HepG2 (cell line): ENCODE data around the gene SLC35G2. TPM values are rescaled to one million over a fixed set of nuclear protein-coding genes. Genes with fewer than 3 reads are reported as not detected.
A peak's percentile ranks its signal among the peaks of the same experiment; 100 is the strongest.

Source experiments
- DNMT3B ChIP-seq: conservative IDR thresholded peaks from 2 replicates; pipeline ENCODE4 v1.6.1; 2016; ENCODE audit warnings: missing biosample characterization, control low read depth
- EP300 ChIP-seq, 3 experiments: sonication (generic) in 1 of 3; formaldehyde crosslinking in 1 of 3; IDR thresholded peaks; 2 replicates each; pipeline versions ENCODE4 v1.5.1 to v1.6.1; 2011 to 2020; ENCODE audit warnings: low read depth in 2 of 3, low read length in 2 of 3, borderline replicate concordance in 1 of 3, improper control_type of control experiment in 1 of 3, mild to moderate bottlenecking in 1 of 3, missing genetic modification reagents in 1 of 3, moderate library complexity in 1 of 3
- ETV5 ChIP-seq: IDR thresholded peaks from 2 replicates; pipeline ENCODE4 v1.6.1; 2018; ENCODE audit warnings: missing biosample characterization, missing genetic modification reagents, inconsistent platforms, borderline replicate concordance
- HMG20B ChIP-seq: conservative IDR thresholded peaks from 2 replicates; pipeline ENCODE4 v1.6.1; 2016; ENCODE audit warnings: missing genetic modification reagents, missing compliant biosample characterization
- HMGA1 ChIP-seq: sonication (generic); formaldehyde crosslinking; conservative IDR thresholded peaks from 2 replicates; pipeline ENCODE4 v1.4.0; 2020; ENCODE audit warnings: missing genetic modification reagents
- RNF219 ChIP-seq: sonication (generic); formaldehyde crosslinking; IDR thresholded peaks from 2 replicates; pipeline ENCODE4 v1.5.0; 2020; ENCODE audit warnings: mild to moderate bottlenecking, missing genetic modification reagents
- SP1 ChIP-seq, 2 experiments: fragments of 450-650 bp in 1 of 2; sonication (generic) in 1 of 2; formaldehyde crosslinking in 1 of 2; IDR thresholded peaks; 2 replicates each; pipeline versions ENCODE4 v1.4.0 to v1.6.1; 2016 to 2020; ENCODE audit warnings: missing genetic modification reagents in 1 of 2
- TGIF2 ChIP-seq: IDR thresholded peaks from 2 replicates; pipeline ENCODE4 v1.6.1; 2016; ENCODE audit warnings: control low read depth, missing compliant biosample characterization
- ZBTB7B ChIP-seq: sonication (generic); formaldehyde crosslinking; IDR thresholded peaks from 2 replicates; pipeline ENCODE4 v1.4.0; 2020; ENCODE audit warnings: missing genetic modification reagents
- ZKSCAN5 ChIP-seq: sonication (generic); formaldehyde crosslinking; IDR thresholded peaks from 2 replicates; pipeline ENCODE4 v1.5.1; 2020; ENCODE audit warnings: mild to moderate bottlenecking, missing genetic modification reagents
- ZNF101 ChIP-seq: sonication (generic); formaldehyde crosslinking; IDR thresholded peaks from 2 replicates; pipeline ENCODE4 v1.4.0; 2020; ENCODE audit warnings: mild to moderate bottlenecking, low read depth, missing genetic modification reagents, borderline replicate concordance
- ZNF143 ChIP-seq: sonication (generic); formaldehyde crosslinking; IDR thresholded peaks from 2 replicates; pipeline ENCODE4 v1.4.0; 2020; ENCODE audit warnings: missing genetic modification reagents
- ZNF34 ChIP-seq: sonication (generic); formaldehyde crosslinking; IDR thresholded peaks from 2 replicates; pipeline ENCODE4 v1.4.0; 2020; ENCODE audit warnings: mild to moderate bottlenecking, missing genetic modification reagents, borderline replicate concordance
- ZNF572 ChIP-seq: sonication (generic); formaldehyde crosslinking; IDR thresholded peaks from 2 replicates; pipeline ENCODE4 v1.5.1; 2020; ENCODE audit warnings: mild to moderate bottlenecking, missing genetic modification reagents
- ZNF609 ChIP-seq: sonication (generic); formaldehyde crosslinking; IDR thresholded peaks from 2 replicates; pipeline ENCODE4 v1.4.0; 2020; ENCODE audit warnings: mild to moderate bottlenecking, missing genetic modification reagents, borderline replicate concordance
- ZNF850 ChIP-seq: sonication (generic); formaldehyde crosslinking; conservative IDR thresholded peaks from 2 replicates; pipeline ENCODE4 v1.9.0; 2021; ENCODE audit warnings: mild to moderate bottlenecking, missing genetic modification reagents
- ZNF878 ChIP-seq: sonication (generic); formaldehyde crosslinking; IDR thresholded peaks from 2 replicates; pipeline ENCODE4 v1.8.1; 2023; ENCODE audit warnings: mild to moderate bottlenecking, missing genetic modification reagents, moderate library complexity
- polyA plus RNA-seq, 8 experiments: library from polyadenylated mRNA; depleted of rRNA in 3 of 8; stranded (reverse) in 7 of 8; unstranded in 1 of 8; fragments of >200 nt; fragmentation: Illumina TruSeq in 4 of 8; extraction: Trizol in 4 of 8; gene quantifications; 2 replicates each; pipeline versions ENCODE4 v1.2.1 to v1.2.3, GENCODE V29; 2011 to 2016; ENCODE audit warnings: low read depth in 4 of 8, missing spikeins in 1 of 8, mixed read lengths in 1 of 8; ENCODE audit not compliant: insufficient read depth in 1 of 8
- total RNA-seq, 5 experiments: library from RNA; depleted of rRNA; stranded (reverse); fragments of >200 nt; fragmentation: Illumina TruSeq; extraction: Trizol; gene quantifications; 2 replicates each; pipeline ENCODE4 v1.2.3, GENCODE V29; 2016; ENCODE audit warnings: low read depth in 1 of 5
- TF ChIP-seq, protein P1 (sequence below): IDR thresholded peaks from 2 replicates; pipeline ENCODE4 v1.6.1; 2016; ENCODE audit warnings: missing compliant biosample characterization, missing genetic modification reagents, borderline replicate concordance

SLC35G2 gene
- total and polyA plus RNA-seq, 2 of the 13 experiments (the other 11 are each of a cell fraction or from before 2014, with no cell fraction given): 7.6 to 10.3 TPM

- 0 out of 2 replicates have a peak, but pooled peaks have one; percentile 21 for TF ChIP-seq ZNF609
- TF ChIP-seq ZNF143 (CRISPR knock-in tag): no peak
- 0 out of 2 replicates have a peak, but pooled peaks have one; percentile 73 for TF ChIP-seq ZNF878 (CRISPR knock-in tag)
- 0 out of 2 replicates have a peak, but pooled peaks have one; percentile 47 for TF ChIP-seq DNMT3B (CRISPR knock-in tag)
- no peak for TF ChIP-seq EP300 (IDR thresholded peaks at IDR 0.05; ENCODE audit: low read depth in 2 of 2, low read length in 2 of 2)
- no peak for TF ChIP-seq EP300 (CRISPR knock-in tag; IDR thresholded peaks at IDR 0.05; ENCODE audit: borderline replicate concordance)
- TF ChIP-seq ZNF101 (CRISPR knock-in tag): 0 out of 2 replicates have a peak, but pooled peaks have one; percentile 77
- TF ChIP-seq TGIF2 (CRISPR knock-in tag): no peak
- TF ChIP-seq ETV5 (CRISPR knock-in tag): no peak
- no peak for TF ChIP-seq HMGA1 (CRISPR knock-in tag)
- TF ChIP-seq ZNF850 (CRISPR knock-in tag): no peak
- TF ChIP-seq RNF219 (CRISPR knock-in tag): no peak
- TF ChIP-seq ZNF572: no peak
- TF ChIP-seq, protein P1, sequence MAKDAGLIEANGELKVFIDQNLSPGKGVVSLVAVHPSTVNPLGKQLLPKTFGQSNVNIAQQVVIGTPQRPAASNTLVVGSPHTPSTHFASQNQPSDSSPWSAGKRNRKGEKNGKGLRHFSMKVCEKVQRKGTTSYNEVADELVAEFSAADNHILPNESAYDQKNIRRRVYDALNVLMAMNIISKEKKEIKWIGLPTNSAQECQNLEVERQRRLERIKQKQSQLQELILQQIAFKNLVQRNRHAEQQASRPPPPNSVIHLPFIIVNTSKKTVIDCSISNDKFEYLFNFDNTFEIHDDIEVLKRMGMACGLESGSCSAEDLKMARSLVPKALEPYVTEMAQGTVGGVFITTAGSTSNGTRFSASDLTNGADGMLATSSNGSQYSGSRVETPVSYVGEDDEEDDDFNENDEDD: peak; percentile 56; the same call in 1 of the 2 replicates
- TF ChIP-seq ZBTB7B (CRISPR knock-in tag): peak; percentile 26; the same call in 1 of the 2 replicates
- TF ChIP-seq ZKSCAN5: no peak
- TF ChIP-seq ZNF34: no peak
- TF ChIP-seq HMG20B (CRISPR knock-in tag): no peak
- no peak for TF ChIP-seq SP1 (IDR thresholded peaks at IDR 0.05)
- TF ChIP-seq SP1 (CRISPR knock-in tag; IDR thresholded peaks at IDR 0.05): no peak
These were observed 1.1 kb downstream of the SLC35G2 start (continued) for GRCh38 chr3:136819731-136820679.
